ENCODE measurements around the gene LHB. TPM values are rescaled to one million over a fixed set of nuclear protein-coding genes. Genes with fewer than 3 reads are reported as not detected.

The LHB gene
- total RNA-seq, 1 experiment from 2014 or later, result 0.68 TPM

DNA sequence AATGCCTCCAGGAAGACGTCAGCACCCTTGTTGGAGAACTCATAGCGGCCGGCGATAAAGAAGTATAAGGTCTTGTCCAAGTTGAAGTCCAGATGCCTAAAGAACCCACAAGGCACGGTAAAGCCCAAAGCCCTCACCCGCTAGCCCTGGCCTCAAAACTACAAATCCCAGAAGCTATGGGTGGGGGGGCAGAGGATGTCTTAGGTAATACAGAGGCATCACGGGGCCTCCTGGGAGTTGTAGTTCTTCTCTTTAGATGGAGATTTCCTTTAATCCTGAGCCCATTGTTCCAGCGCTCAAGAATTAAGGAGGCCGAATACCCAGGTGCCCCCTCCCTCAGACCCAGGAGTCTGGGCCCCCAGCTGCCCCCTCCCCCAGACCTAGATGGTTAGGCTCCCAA lies 34.6 kb downstream of the LHB start:
- H3K27me3 ChIP-seq (replicated peaks; ENCODE audit: control insufficient read depth, insufficient read depth, low read length), result no peaks in the 10 kb centered on the region
- Mint-ChIP-seq H3K4me1 (ENCODE audit: low read depth, unreplicated experiment) (no peaks in the 10 kb centered on the region), H3K36me3 (ENCODE audit: insufficient read depth, unreplicated experiment) (peaks cover 64% of the 10 kb centered on the region), H3K9me3 (ENCODE audit: unreplicated experiment) (no peaks in the 10 kb centered on the region), H3K27me3 (ENCODE audit: insufficient read depth, unreplicated experiment) (no peaks in the 10 kb centered on the region), H3K27ac (ENCODE audit: unreplicated experiment) (no peak overlapping the region), H3K4me3 (ENCODE audit: unreplicated experiment) (no peak overlapping the region)
- H3K9me3 ChIP-seq, result no peaks in the 10 kb centered on the region
- BruUV-seq (replicated peaks), result no TSS peak
- intact Hi-C loops (cut with micrococcal nuclease; ENCODE audit: unreplicated experiment), result no loop called here
- H3K36me3 ChIP-seq (ENCODE audit: control insufficient read depth, insufficient read depth, low read length), result peaks cover 5% of the 10 kb centered on the region; the same call in 1 of the 2 replicates
- H3K4me3 ChIP-seq (ENCODE audit: low read depth, low read length), result no peak overlapping the region
- H3K4me1 ChIP-seq, result no peaks in the 10 kb centered on the region
- POLR2A ChIA-PET, result no interaction called here
- no peak for TF ChIP-seq CTCF (IDR thresholded peaks at IDR 0.05; ENCODE audit: insufficient read depth in 1 of 2, low read depth in 1 of 2, low read length in 1 of 2, severe bottlenecking in 1 of 2, unreplicated experiment in 1 of 2)
- no peak for DNase-seq
- CTCF ChIA-PET, result interaction anchor here (3.5 kb wide), 1 partner anchor 11 kb away, joined by 24 read pairs; the partner anchor contains the start of genes GYS1 and RUVBL2

DNA sequence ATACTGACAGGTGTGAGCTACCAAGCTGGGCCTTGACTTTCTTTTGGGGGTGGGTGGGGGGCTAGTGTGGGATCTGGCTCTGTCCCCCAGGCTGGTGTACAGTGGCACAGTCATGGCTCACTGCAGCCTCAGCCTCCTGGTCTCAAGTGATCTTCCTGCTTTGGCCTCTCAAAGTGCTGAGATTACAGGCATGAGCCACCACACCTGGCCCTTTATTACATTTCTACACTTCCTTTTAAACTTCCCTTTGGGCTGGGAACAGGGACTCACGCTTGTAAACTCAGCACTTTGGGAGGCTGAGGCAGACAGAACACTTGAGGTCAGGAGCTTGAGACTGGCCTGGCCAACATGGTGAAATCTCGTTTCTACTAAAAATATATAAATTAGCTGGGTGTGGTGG lies 39.8 kb downstream of the LHB start:
- DNase-seq, result no peak
- no peaks in the 10 kb centered on the region for H3K4me1 Mint-ChIP-seq (ENCODE audit: low read depth, unreplicated experiment)
- no peak for TF ChIP-seq CTCF (IDR thresholded peaks at IDR 0.05; ENCODE audit: insufficient read depth in 1 of 2, low read depth in 1 of 2, low read length in 1 of 2, severe bottlenecking in 1 of 2, unreplicated experiment in 1 of 2)
- intact Hi-C loops (cut with micrococcal nuclease; ENCODE audit: unreplicated experiment), result no loop called here
- H3K27me3 ChIP-seq (replicated peaks; ENCODE audit: control insufficient read depth, insufficient read depth, low read length), result no peaks in the 10 kb centered on the region
- no peaks in the 10 kb centered on the region for H3K27me3 Mint-ChIP-seq (ENCODE audit: insufficient read depth, unreplicated experiment)
- H3K36me3 ChIP-seq (ENCODE audit: control insufficient read depth, insufficient read depth, low read length), result 0 out of 2 replicates have a peak, but pooled peaks cover 8% of the 10 kb centered on the region
- H3K4me3 ChIP-seq (ENCODE audit: low read depth, low read length), result no peak overlapping the region
- no peaks in the 10 kb centered on the region for H3K9me3 ChIP-seq
- BruUV-seq (replicated peaks), result no TSS peak
- ChIA-PET CTCF (interaction anchor here (0.6 to 2.8 kb wide), 5 partner anchors 15 to 282 kb away, joined by 3 to 18 read pairs (median 7); partner anchors contain the start of genes BAX, GYS1 and RUVBL2), POLR2A (interaction anchor here (1.0 to 2.0 kb wide), 2 partner anchors 10 to 16 kb away, joined by 3 to 8 read pairs; partner anchors contain the start of genes GYS1 and RUVBL2)
- no peaks in the 10 kb centered on the region for H3K9me3 Mint-ChIP-seq (ENCODE audit: unreplicated experiment)
- H3K4me3 Mint-ChIP-seq (ENCODE audit: unreplicated experiment), result no peak overlapping the region
- no peak overlapping the region for H3K27ac Mint-ChIP-seq (ENCODE audit: unreplicated experiment)
- peaks cover 35% of the 10 kb centered on the region for H3K36me3 Mint-ChIP-seq (ENCODE audit: insufficient read depth, unreplicated experiment)
- H3K4me1 ChIP-seq, result no peaks in the 10 kb centered on the region

GRCh38 chr19:48975947-48976847 lies 40.7 kb downstream of the LHB start:
- Histone ChIP-seq H3K36me3 (ENCODE audit: control insufficient read depth, insufficient read depth, low read length) (0 out of 2 replicates have a peak, but pooled peaks cover 8% of the 10 kb centered on the region), H3K4me1 (no peaks in the 10 kb centered on the region), H3K27me3 (replicated peaks; ENCODE audit: control insufficient read depth, insufficient read depth, low read length) (no peaks in the 10 kb centered on the region), H3K4me3 (ENCODE audit: low read depth, low read length) (no peak overlapping the region), H3K9me3 (no peaks in the 10 kb centered on the region)
- Mint-ChIP-seq H3K4me3 (ENCODE audit: unreplicated experiment) (no peak overlapping the region), H3K36me3 (ENCODE audit: insufficient read depth, unreplicated experiment) (peaks cover 44% of the 10 kb centered on the region), H3K9me3 (ENCODE audit: unreplicated experiment) (no peaks in the 10 kb centered on the region), H3K27ac (ENCODE audit: unreplicated experiment) (no peak overlapping the region), H3K4me1 (ENCODE audit: low read depth, unreplicated experiment) (no peaks in the 10 kb centered on the region), H3K27me3 (ENCODE audit: insufficient read depth, unreplicated experiment) (no peaks in the 10 kb centered on the region)
- CTCF ChIA-PET, result interaction anchor here (0.6 to 2.8 kb wide), 5 partner anchors 17 to 281 kb away, joined by 3 to 18 read pairs (median 8); partner anchors contain the start of genes BAX, GYS1 and RUVBL2
- BruUV-seq (replicated peaks), result no TSS peak
- TF ChIP-seq CTCF (IDR thresholded peaks at IDR 0.05; ENCODE audit: insufficient read depth in 1 of 2, low read depth in 1 of 2, low read length in 1 of 2, severe bottlenecking in 1 of 2, unreplicated experiment in 1 of 2), result peak in 1 of 2 experiments; percentile 39
- POLR2A ChIA-PET, result interaction anchor here (0.5 to 2.0 kb wide), 3 partner anchors 17 to 22 kb away, joined by 5 to 8 read pairs (median 6); partner anchors contain the start of genes GYS1 and RUVBL2
- intact Hi-C loops (cut with micrococcal nuclease; ENCODE audit: unreplicated experiment), result no loop called here
- DNase-seq, result peak; percentile 59 to 61

All from Caco-2 (cell line).